GM21619 (cell line): ENCODE measurements around the gene CDR2.
"Not testable (repeated sequence)": the region's sequence is repeated elsewhere in the genome, so short reads cannot be mapped to it uniquely, and the experiment has no call there.

ENCODE experiments used
- ATAC-seq: cut with Tn5 transposase; IDR thresholded peaks from one replicate; pipeline ENCODE4 v1.9.1; 2021; ENCODE audit not compliant: unreplicated experiment

The CDR2 gene

GRCh38 chr16:22375963-22376640 is 1.7 kb upstream of the CDR2 start:
- ATAC-seq = no peak

GRCh38 chr16:22375117-22375962 is 921 bp upstream of the CDR2 start:
- no peak for ATAC-seq

GRCh38 chr16:22373662-22374310 is 633 bp downstream of the CDR2 start:
- peak; percentile 17 for ATAC-seq

GRCh38 chr16:22372882-22373661 is 1.3 kb downstream of the CDR2 start:
- ATAC-seq = no peak

GRCh38 chr16:22370038-22370820 is 4.2 kb downstream of the CDR2 start:
- ATAC-seq = no peak

GRCh38 chr16:22369221-22369811 is 5.1 kb downstream of the CDR2 start:
- ATAC-seq = no peak

GRCh38 chr16:22368200-22368826 is 6.1 kb downstream of the CDR2 start:
- not testable (repeated sequence) for ATAC-seq

- ATAC-seq = no peak
These were observed 7.5 kb downstream of the CDR2 start for GRCh38 chr16:22366889-22367288.

- no peak for ATAC-seq
These were observed 8.0 kb downstream of the CDR2 start for GRCh38 chr16:22366371-22366770.

- no peak for ATAC-seq
These were observed 10.2 kb downstream of the CDR2 start for GRCh38 chr16:22364241-22364640.

GRCh38 chr16:22360963-22361659 is 13.3 kb downstream of the CDR2 start:
- no peak for ATAC-seq

- ATAC-seq = no peak
These were observed 14.7 kb downstream of the CDR2 start for GRCh38 chr16:22359679-22360078.

- no peak for ATAC-seq
These were observed 16.4 kb downstream of the CDR2 start for GRCh38 chr16:22358000-22358399.

GRCh38 chr16:22357635-22357971 is 16.8 kb downstream of the CDR2 start:
- ATAC-seq = peak; percentile 59

GRCh38 chr16:22356930-22357634 is 17.3 kb downstream of the CDR2 start:
- ATAC-seq = peak; percentile 31

GRCh38 chr16:22355487-22355908 is 18.9 kb downstream of the CDR2 start:
- peak; percentile 39 for ATAC-seq

- ATAC-seq = no peak
These were observed 20.4 kb downstream of the CDR2 start for GRCh38 chr16:22353933-22354541.
